Colonic mucosa (tissue), 4 donors: ENCODE results near the gene DYSF. TPM values are rescaled to one million over a fixed set of nuclear protein-coding genes. Genes with fewer than 3 reads are reported as not detected.

Experiments
- DNase-seq: peaks from one replicate; pipeline ENCODE4 v3.0.0-alpha.2; 2020
- H3K27ac ChIP-seq: fragments of 200-600 bp; one replicate; pipeline ENCODE4 v1.8.0; 2021
- H3K27me3 ChIP-seq: fragments of 200-600 bp; one replicate; pipeline ENCODE4 v1.8.0; 2021
- H3K36me3 ChIP-seq: fragments of 200-600 bp; one replicate; pipeline ENCODE4 v1.8.0; 2021
- H3K4me1 ChIP-seq: fragments of 200-600 bp; one replicate; pipeline ENCODE4 v1.8.0; 2021; ENCODE audit warnings: mild to moderate bottlenecking
- H3K4me3 ChIP-seq: fragments of 200-600 bp; one replicate; pipeline ENCODE4 v1.8.0; 2021
- H3K9ac ChIP-seq, 2 donors: one replicate each; pipeline ENCODE4 v1.7.0; 2013; ENCODE audit warnings: control low read depth in 2 of 2, low read depth in 2 of 2, low read length in 2 of 2
- H3K9me3 ChIP-seq: fragments of 200-600 bp; one replicate; pipeline ENCODE4 v1.8.0; 2021
- CTCF ChIP-seq: fragments of 200-600 bp; IDR thresholded peaks from one replicate; pipeline ENCODE4 v1.8.0; 2022; ENCODE audit warnings: antibody characterized with exemption, mild to moderate bottlenecking
- intact Hi-C: fragments of 100-400 bp; cut with DNase I; formaldehyde crosslinking; loops from one replicate; pipeline ENCODE4 v1.14.1; 2022
- total RNA-seq, 2 donors: library from RNA; stranded (reverse); fragmentation: NEBNext Ultra II Directional in 1 of 2; extraction: Animal tissue kit (Norgen Biotek cat#: 25700) in 1 of 2; gene quantifications; one replicate each; pipeline ENCODE4 v1.2.1, GENCODE V29; 2021
- donor health status: healthy.
- donor health status: DM: no; HTN: no; CAD: no.
- donor health status: DM: no; HTN: no; CAD: no.

DYSF gene
- total RNA-seq, 2 donors from 2014 or later, result 2.4 to 7.5 TPM

GRCh38 chr2:71457123-71457915 is 4.0 kb downstream of the DYSF start:
- Histone ChIP-seq H3K9ac (no peak overlapping the region), H3K4me1 (peaks cover 4% of the 10 kb centered on the region), H3K27me3 (peaks cover 10% of the 10 kb centered on the region), H3K27ac (no peak overlapping the region), H3K4me3 (no peak overlapping the region), H3K9me3 (no peaks in the 10 kb centered on the region), H3K36me3 (no peaks in the 10 kb centered on the region)
- TF ChIP-seq CTCF, result no peak
- DNase-seq, result no peak
- intact Hi-C loops, result no loop called here

GRCh38 chr2:71457923-71458322 is 4.6 kb downstream of the DYSF start:
- peaks cover 4% of the 10 kb centered on the region for H3K4me1 ChIP-seq
- no peak overlapping the region for H3K4me3 ChIP-seq
- no peaks in the 10 kb centered on the region for H3K36me3 ChIP-seq
- intact Hi-C loops, result no loop called here
- H3K9me3 ChIP-seq, result no peaks in the 10 kb centered on the region
- no peak overlapping the region for H3K27ac ChIP-seq
- H3K27me3 ChIP-seq, result peaks cover 10% of the 10 kb centered on the region
- TF ChIP-seq CTCF, result no peak
- H3K9ac ChIP-seq, result no peak overlapping the region
- no peak for DNase-seq

- H3K9me3 ChIP-seq, result no peaks in the 10 kb centered on the region
- no peak for TF ChIP-seq CTCF
- H3K4me1 ChIP-seq, result peaks cover 4% of the 10 kb centered on the region
- no peak for DNase-seq
- peaks cover 10% of the 10 kb centered on the region for H3K27me3 ChIP-seq
- H3K36me3 ChIP-seq, result no peaks in the 10 kb centered on the region
- no peak overlapping the region for H3K4me3 ChIP-seq
- no peak overlapping the region for H3K27ac ChIP-seq
- intact Hi-C loops, result no loop called here
- no peak overlapping the region for H3K9ac ChIP-seq
Measured at GRCh38 chr2:71458413-71459083, 5.2 kb downstream of the DYSF start.

- Histone ChIP-seq H3K27me3 (peaks cover 5% of the 10 kb centered on the region), H3K36me3 (no peaks in the 10 kb centered on the region), H3K9me3 (no peaks in the 10 kb centered on the region), H3K27ac (no peak overlapping the region), H3K4me3 (no peak overlapping the region), H3K9ac (no peak overlapping the region), H3K4me1 (peaks cover under 1% of the 10 kb centered on the region)
- intact Hi-C loops, result no loop called here
- TF ChIP-seq CTCF, result no peak
- DNase-seq, result no peak
Measured at GRCh38 chr2:71459084-71459431, 5.7 kb downstream of the DYSF start.

GRCh38 chr2:71460056-71460455 is 6.7 kb downstream of the DYSF start:
- Histone ChIP-seq H3K9ac (no peak overlapping the region), H3K36me3 (no peaks in the 10 kb centered on the region), H3K9me3 (no peaks in the 10 kb centered on the region), H3K27ac (no peak overlapping the region), H3K27me3 (peaks cover under 1% of the 10 kb centered on the region), H3K4me1 (no peaks in the 10 kb centered on the region), H3K4me3 (no peak overlapping the region)
- intact Hi-C loops, result no loop called here
- no peak for TF ChIP-seq CTCF
- no peak for DNase-seq
